ENCODE measurements around the gene BLOC1S4. TPM values are rescaled to one million over a fixed set of nuclear protein-coding genes. Genes with fewer than 3 reads are reported as not detected.
"Not testable (repeated sequence)": the region's sequence is repeated elsewhere in the genome, so short reads cannot be mapped to it uniquely, and the experiment has no call there.

BLOC1S4 gene
- total RNA-seq, 2 donors from 2014 or later: 16.5 to 17.1 TPM

- intact Hi-C loops (cut with DNase I): no loop called here
- H3K4me1 ChIP-seq: peaks cover 3% of the 10 kb centered on the region
Observed at GRCh38 chr4:6754481-6755087, 38.6 kb downstream of the BLOC1S4 start.

GRCh38 chr4:6755088-6755753, 39.2 kb downstream of the BLOC1S4 start:
- ATAC-seq (no peak), DNase-seq (no peak)
- no peaks in the 10 kb centered on the region for H3K36me3 ChIP-seq (replicated peaks in 1 of 2; ENCODE audit: insufficient read depth in 1 of 2, low read depth in 2 of 2)
- no peaks in the 10 kb centered on the region for H3K9me3 ChIP-seq
- no peak overlapping the region for H3K27ac ChIP-seq
- H3K27me3 ChIP-seq: no peaks in the 10 kb centered on the region
- WGBS, 2 donors: 48 to 56% methylated on average over 4 to 5 of the region's 5 CpGs
- intact Hi-C loops (cut with DNase I): no loop called here
- no peaks in the 10 kb centered on the region for H3K4me1 ChIP-seq
- TF ChIP-seq POLR2A (IDR thresholded peaks at IDR 0.05) (no peak), CTCF (IDR thresholded peaks at IDR 0.05) (no peak)
- no peak overlapping the region for H3K4me3 ChIP-seq

More at GRCh38 chr4:6754481-6755087, 38.6 kb downstream of the BLOC1S4 start:
- no peak for DNase-seq
- 91 to 93% methylated on average over 3 of the region's 3 CpGs for WGBS, 2 donors
- TF ChIP-seq CTCF (IDR thresholded peaks at IDR 0.05) (no peak), POLR2A (IDR thresholded peaks at IDR 0.05) (no peak)
- no peaks in the 10 kb centered on the region for H3K9me3 ChIP-seq
- no peak overlapping the region for H3K4me3 ChIP-seq
- no peaks in the 10 kb centered on the region for H3K27me3 ChIP-seq
- no peaks in the 10 kb centered on the region for H3K36me3 ChIP-seq (replicated peaks in 1 of 2; ENCODE audit: insufficient read depth in 1 of 2, low read depth in 2 of 2)
- no peak for ATAC-seq
- H3K27ac ChIP-seq: no peak overlapping the region

GRCh38 chr4:6756345-6756744, 40.4 kb downstream of the BLOC1S4 start:
- H3K27ac ChIP-seq; ATAC-seq; H3K27me3 ChIP-seq; H3K36me3 ChIP-seq (replicated peaks in 1 of 2; ENCODE audit: insufficient read depth in 1 of 2, low read depth in 2 of 2); H3K4me3 ChIP-seq; DNase-seq; H3K4me1 ChIP-seq; H3K9me3 ChIP-seq; intact Hi-C loops (cut with DNase I): not testable (repeated sequence)
- 59 to 79% methylated on average over 2 to 3 of the region's 6 CpGs for WGBS, 2 donors

GRCh38 chr4:6758728-6759127, 42.8 kb downstream of the BLOC1S4 start:
- H3K27ac ChIP-seq: no peak overlapping the region
- WGBS, 2 donors: 64 to 65% methylated on average over 4 of the region's 4 CpGs
- intact Hi-C loops (cut with DNase I): no loop called here
- no peaks in the 10 kb centered on the region for H3K36me3 ChIP-seq (replicated peaks in 1 of 2; ENCODE audit: insufficient read depth in 1 of 2, low read depth in 2 of 2)
- DNase-seq (no peak), ATAC-seq (no peak)
- no peak overlapping the region for H3K4me3 ChIP-seq
- H3K9me3 ChIP-seq: no peaks in the 10 kb centered on the region
- no peaks in the 10 kb centered on the region for H3K27me3 ChIP-seq
- TF ChIP-seq CTCF (IDR thresholded peaks at IDR 0.05): no peak
- no peak for TF ChIP-seq POLR2A (IDR thresholded peaks at IDR 0.05)
- H3K4me1 ChIP-seq: no peaks in the 10 kb centered on the region

GRCh38 chr4:6760865-6761264, 44.9 kb downstream of the BLOC1S4 start:
- peak overlapping the region in 2 of 4 donors; percentile 29 to 66 for H3K27ac ChIP-seq
- WGBS, 2 donors: 87 to 93% methylated on average over 9 of the region's 9 CpGs
- TF ChIP-seq CTCF (IDR thresholded peaks at IDR 0.05): no peak
- no peak for TF ChIP-seq POLR2A (IDR thresholded peaks at IDR 0.05)
- intact Hi-C loops (cut with DNase I): no loop called here
- H3K9me3 ChIP-seq: no peaks in the 10 kb centered on the region
- no peaks in the 10 kb centered on the region for H3K27me3 ChIP-seq
- no peaks in the 10 kb centered on the region for H3K4me1 ChIP-seq
- ATAC-seq (no peak), DNase-seq (no peak)
- H3K36me3 ChIP-seq (replicated peaks in 1 of 2; ENCODE audit: insufficient read depth in 1 of 2, low read depth in 2 of 2): no peaks in the 10 kb centered on the region
- no peak overlapping the region for H3K4me3 ChIP-seq

Measured in body of pancreas (tissue), 4 donors.